ENCODE results near the gene SLC38A5.
"Not testable (repeated sequence)": the region's sequence is repeated elsewhere in the genome, so short reads cannot be mapped to it uniquely, and the experiment has no call there.

Gene SLC38A5

GRCh38 chrX:48461830-48462229 is 8.2 kb downstream of the SLC38A5 start:
- H3K27me3 ChIP-seq: peaks cover 38% of the 10 kb centered on the region
- 0 out of 2 replicates have a peak, but pooled peaks cover 11% of the 10 kb centered on the region for H4K20me1 ChIP-seq
- no peak overlapping the region for H3K4me3 ChIP-seq
- peak overlapping the region; percentile 25; the same call in 1 of the 2 replicates for H3K4me2 ChIP-seq
- H3K4me1 ChIP-seq: peaks cover 25% of the 10 kb centered on the region
- no peak overlapping the region for H3K9ac ChIP-seq
- H3K9me3 ChIP-seq: no peaks in the 10 kb centered on the region
- no peak overlapping the region for H3K27ac ChIP-seq
- TF ChIP-seq Cebpa-rat (IDR thresholded peaks at IDR 0.05): peak; percentile 54; the same call in 1 of the 2 replicates
- H3K36me3 ChIP-seq: peaks cover 68% of the 10 kb centered on the region

DNA sequence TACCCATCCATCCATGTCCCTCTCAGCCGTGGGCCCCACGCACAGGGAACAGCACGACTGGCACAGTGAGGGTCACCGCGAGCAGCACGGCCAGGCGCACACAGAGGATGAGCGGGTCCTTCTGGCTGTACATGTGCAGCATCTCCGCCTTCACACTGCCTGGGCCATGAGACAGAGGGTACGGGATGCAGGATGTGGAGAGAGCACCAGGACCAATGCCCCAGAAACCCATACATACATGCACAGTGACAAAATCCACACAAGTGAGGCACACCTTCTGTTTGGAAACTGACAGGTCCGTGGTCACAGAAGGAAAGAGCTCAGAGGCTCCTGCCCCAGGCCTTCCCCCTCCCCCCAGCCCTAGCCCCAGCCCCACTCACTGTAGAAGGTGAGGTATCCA is 9.5 kb downstream of the SLC38A5 start:
- Histone ChIP-seq H3K27ac (no peak overlapping the region), H3K9ac (no peak overlapping the region), H3K27me3 (peaks cover 49% of the 10 kb centered on the region), H3K9me3 (no peaks in the 10 kb centered on the region), H3K36me3 (peaks cover 68% of the 10 kb centered on the region), H4K20me1 (0 out of 2 replicates have a peak, but pooled peaks cover 11% of the 10 kb centered on the region), H3K4me2 (no peak overlapping the region), H3K4me3 (no peak overlapping the region), H3K4me1 (peaks cover 15% of the 10 kb centered on the region)
- TF ChIP-seq Cebpa-rat (IDR thresholded peaks at IDR 0.05): no peak

- no peak overlapping the region for H3K4me3 ChIP-seq
- H3K27me3 ChIP-seq: peaks cover 53% of the 10 kb centered on the region
- H3K36me3 ChIP-seq: peaks cover 62% of the 10 kb centered on the region
- peaks cover 11% of the 10 kb centered on the region; the same call in 1 of the 2 replicates for H3K4me1 ChIP-seq
- no peak overlapping the region for H3K4me2 ChIP-seq
- no peak overlapping the region for H3K9ac ChIP-seq
- 0 out of 2 replicates have a peak, but pooled peaks cover 11% of the 10 kb centered on the region for H4K20me1 ChIP-seq
- no peak for TF ChIP-seq Cebpa-rat (IDR thresholded peaks at IDR 0.05)
- H3K27ac ChIP-seq: no peak overlapping the region
- H3K9me3 ChIP-seq: no peaks in the 10 kb centered on the region
Observed at GRCh38 chrX:48460031-48460430, 10.0 kb downstream of the SLC38A5 start.

GRCh38 chrX:48459483-48459882 is 10.6 kb downstream of the SLC38A5 start:
- Histone ChIP-seq H3K4me3 (no peak overlapping the region), H3K27me3 (peaks cover 59% of the 10 kb centered on the region)

GRCh38 chrX:48458711-48459110 is 11.3 kb downstream of the SLC38A5 start:
- Histone ChIP-seq H3K4me3 (no peak overlapping the region), H3K4me2 (no peak overlapping the region), H3K27ac (no peak overlapping the region), H3K36me3 (peaks cover 60% of the 10 kb centered on the region), H4K20me1 (0 out of 2 replicates have a peak, but pooled peaks cover 11% of the 10 kb centered on the region), H3K9ac (no peak overlapping the region), H3K9me3 (no peaks in the 10 kb centered on the region), H3K27me3 (peaks cover 65% of the 10 kb centered on the region), H3K4me1 (peaks cover 11% of the 10 kb centered on the region; the same call in 1 of the 2 replicates)
- no peak for TF ChIP-seq Cebpa-rat (IDR thresholded peaks at IDR 0.05)

More at GRCh38 chrX:48459483-48459882, 10.6 kb downstream of the SLC38A5 start:
- Histone ChIP-seq H3K9ac (no peak overlapping the region), H3K4me2 (no peak overlapping the region), H4K20me1 (0 out of 2 replicates have a peak, but pooled peaks cover 11% of the 10 kb centered on the region), H3K36me3 (peaks cover 60% of the 10 kb centered on the region), H3K9me3 (no peaks in the 10 kb centered on the region), H3K4me1 (peaks cover 11% of the 10 kb centered on the region; the same call in 1 of the 2 replicates), H3K27ac (no peak overlapping the region)
- TF ChIP-seq Cebpa-rat (IDR thresholded peaks at IDR 0.05): no peak

DNA sequence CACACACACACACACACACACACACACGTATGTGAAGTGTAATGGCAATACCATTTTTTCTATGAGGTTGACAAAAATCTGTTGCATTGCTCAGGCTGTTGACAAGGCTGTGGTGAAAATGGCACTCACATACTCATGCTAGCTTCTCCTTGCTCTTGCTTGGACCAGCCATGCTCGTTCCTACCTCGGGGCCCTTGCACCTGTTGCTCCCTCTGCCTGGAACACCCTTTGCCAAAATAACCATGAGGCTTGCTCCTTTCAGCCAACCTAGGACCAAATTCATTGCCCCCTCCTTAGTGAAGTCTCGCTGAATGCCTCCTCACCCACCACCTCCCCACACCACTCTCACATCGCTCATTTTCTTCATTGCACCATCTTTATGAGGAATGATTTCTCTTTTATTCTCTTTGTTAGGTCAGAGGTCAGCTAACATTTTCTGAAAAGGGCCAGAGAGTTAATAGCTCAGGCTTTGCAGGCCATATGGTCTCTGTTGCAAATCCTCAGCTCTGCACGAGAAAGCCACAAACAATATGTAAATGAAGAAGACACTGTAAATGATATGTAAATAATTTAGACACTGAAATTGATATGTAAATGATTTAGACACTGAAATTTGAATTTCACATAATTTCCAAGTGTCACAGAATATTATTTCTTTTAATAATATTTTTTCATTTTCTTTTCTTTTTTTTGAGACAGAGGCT is 13.3 kb downstream of the SLC38A5 start:
- Histone ChIP-seq H3K4me2 (no peak overlapping the region), H3K27me3 (peaks cover 62% of the 10 kb centered on the region), H3K4me1 (peaks cover under 1% of the 10 kb centered on the region; the same call in 1 of the 2 replicates), H3K9me3 (no peaks in the 10 kb centered on the region), H3K36me3 (peaks cover 44% of the 10 kb centered on the region), H3K4me3 (no peak overlapping the region), H3K9ac (no peak overlapping the region), H4K20me1 (0 out of 2 replicates have a peak, but pooled peaks cover 4% of the 10 kb centered on the region), H3K27ac (no peak overlapping the region)
- no peak for TF ChIP-seq Cebpa-rat (IDR thresholded peaks at IDR 0.05)

GRCh38 chrX:48451708-48452107 is 18.4 kb downstream of the SLC38A5 start:
- H3K9ac ChIP-seq: no peak overlapping the region
- H3K4me1 ChIP-seq: no peaks in the 10 kb centered on the region
- peaks cover 58% of the 10 kb centered on the region for H3K27me3 ChIP-seq
- H3K27ac ChIP-seq: no peak overlapping the region
- no peaks in the 10 kb centered on the region for H3K9me3 ChIP-seq
- H3K4me3 ChIP-seq: no peak overlapping the region
- no peak overlapping the region for H3K4me2 ChIP-seq
- H4K20me1 ChIP-seq: no peaks in the 10 kb centered on the region
- TF ChIP-seq Cebpa-rat (IDR thresholded peaks at IDR 0.05): no peak
- no peaks in the 10 kb centered on the region for H3K36me3 ChIP-seq

- Histone ChIP-seq H3K27me3 (peaks cover 54% of the 10 kb centered on the region), H4K20me1 (no peaks in the 10 kb centered on the region), H3K4me2 (no peak overlapping the region), H3K9ac (no peak overlapping the region), H3K4me3 (no peak overlapping the region), H3K27ac (no peak overlapping the region), H3K9me3 (no peaks in the 10 kb centered on the region), H3K4me1 (no peaks in the 10 kb centered on the region), H3K36me3 (no peaks in the 10 kb centered on the region)
- TF ChIP-seq Cebpa-rat (IDR thresholded peaks at IDR 0.05): no peak
Observed at GRCh38 chrX:48450076-48450475, 20.0 kb downstream of the SLC38A5 start.

DNA sequence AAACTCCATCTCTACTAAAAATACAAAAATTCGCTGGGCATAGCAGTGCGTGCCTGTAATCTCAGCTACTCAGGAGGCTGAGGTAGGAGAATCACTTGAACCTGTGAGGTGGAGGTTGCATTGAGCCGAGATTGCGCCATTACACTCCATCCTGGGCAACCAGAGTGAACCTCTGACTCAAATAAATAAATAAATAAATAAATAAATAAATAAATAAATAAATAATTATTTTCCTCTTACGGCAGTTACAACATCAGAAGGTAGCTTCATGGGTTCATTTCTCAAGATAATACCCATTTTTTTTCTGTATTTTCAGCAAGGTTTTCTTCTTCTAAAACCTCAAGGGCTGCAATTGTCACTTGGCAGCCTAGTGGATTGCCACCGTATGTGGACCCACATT is 22.9 kb downstream of the SLC38A5 start:
- H3K27me3 ChIP-seq: peaks cover 56% of the 10 kb centered on the region
- not testable (repeated sequence) for H3K4me2 ChIP-seq, H3K4me3 ChIP-seq, H3K36me3 ChIP-seq, H3K27ac ChIP-seq, H4K20me1 ChIP-seq, H3K9ac ChIP-seq, H3K4me1 ChIP-seq, H3K9me3 ChIP-seq

GRCh38 chrX:48433713-48434112 is 36.3 kb downstream of the SLC38A5 start:
- not testable (repeated sequence) for H3K36me3 ChIP-seq, H3K4me1 ChIP-seq, H3K4me2 ChIP-seq, H3K9ac ChIP-seq, H3K27ac ChIP-seq, H4K20me1 ChIP-seq, H3K4me3 ChIP-seq
- H3K9me3 ChIP-seq: peaks cover 25% of the 10 kb centered on the region
- peaks cover 14% of the 10 kb centered on the region; the same call in 1 of the 2 replicates for H3K27me3 ChIP-seq

DNA sequence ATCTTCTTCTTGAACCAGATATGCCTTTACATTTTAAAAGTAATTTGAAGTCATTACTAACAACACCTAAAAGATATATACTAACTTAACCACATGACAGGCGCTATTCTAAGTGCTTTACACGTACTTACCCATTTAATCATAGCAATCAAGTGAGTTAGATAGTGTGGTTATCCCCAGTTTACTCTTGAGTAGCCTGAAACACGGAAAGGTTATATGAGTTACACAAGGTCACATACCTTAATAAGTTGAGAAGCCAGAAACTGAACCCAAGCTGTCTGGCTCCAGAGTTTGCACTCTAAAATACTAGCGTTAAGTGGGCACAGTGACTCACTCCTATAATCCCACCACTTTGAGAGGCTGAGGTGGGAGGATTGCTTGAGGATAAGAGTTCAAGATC is 39.9 kb downstream of the SLC38A5 start:
- not testable (repeated sequence) for H3K36me3 ChIP-seq, H3K9ac ChIP-seq, H3K4me1 ChIP-seq

DNA sequence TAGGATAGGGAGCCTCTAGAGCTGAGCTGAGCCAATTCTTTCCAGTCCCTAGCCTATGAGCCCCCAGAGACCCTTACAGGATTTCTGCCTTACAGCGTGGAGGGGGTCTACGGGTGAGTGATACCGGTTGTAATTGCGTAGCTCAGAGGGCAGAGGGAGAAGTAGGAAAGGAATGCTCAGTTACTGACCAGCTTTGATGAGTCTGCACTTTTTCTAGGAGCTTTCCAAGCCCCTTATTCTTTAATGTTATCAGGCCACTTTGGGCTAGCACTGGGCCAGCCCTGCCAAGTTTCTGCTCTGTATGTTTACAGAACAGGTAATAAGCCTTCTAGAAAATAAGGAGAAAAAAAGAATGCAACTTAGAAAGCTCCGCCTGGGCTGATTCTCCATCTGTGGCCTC is 40.5 kb downstream of the SLC38A5 start:
- peaks cover 18% of the 10 kb centered on the region; the same call in 1 of the 2 replicates for H3K27me3 ChIP-seq
- not testable (repeated sequence) for H3K36me3 ChIP-seq

More for the DNA sequence above, 39.9 kb downstream of the SLC38A5 start:
- H3K27ac ChIP-seq, H3K4me2 ChIP-seq, H3K4me3 ChIP-seq, H4K20me1 ChIP-seq: not testable (repeated sequence)
- Histone ChIP-seq H3K9me3 (peaks cover 23% of the 10 kb centered on the region), H3K27me3 (peaks cover 18% of the 10 kb centered on the region; the same call in 1 of the 2 replicates)

DNA sequence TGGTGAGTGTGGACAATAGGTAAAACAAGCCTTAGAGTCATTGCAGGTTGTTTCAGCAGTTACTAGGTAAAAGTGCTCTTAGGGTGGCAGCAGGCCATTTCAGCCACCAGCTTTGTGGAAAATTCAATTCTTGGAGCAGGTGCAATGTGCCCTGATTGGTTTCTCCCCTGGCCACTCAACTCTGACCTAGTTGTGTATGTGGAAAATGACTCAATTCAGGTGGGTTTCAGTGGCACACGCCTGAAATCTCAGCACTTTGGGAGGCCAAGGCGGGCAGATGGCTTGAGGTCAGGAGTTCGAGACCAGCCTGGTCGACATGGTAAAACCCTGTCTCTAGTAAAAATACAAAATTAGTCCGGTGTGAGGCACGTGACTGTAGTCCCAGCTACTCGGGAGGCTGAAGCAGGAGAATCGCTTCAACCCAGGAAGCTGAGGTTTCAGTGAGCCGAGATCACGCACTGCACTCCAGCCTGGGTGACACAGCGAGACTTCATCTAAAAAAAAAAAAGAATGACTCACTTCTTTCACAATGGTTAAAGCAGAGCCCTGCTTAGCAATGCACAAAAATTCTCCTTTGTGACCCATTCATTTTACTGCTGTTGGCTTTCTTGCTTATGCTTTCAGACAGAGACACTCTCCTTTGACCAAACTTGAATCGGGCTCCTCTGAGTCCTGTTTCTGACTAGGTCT is 42.9 kb downstream of the SLC38A5 start:
- not testable (repeated sequence) for H3K4me1 ChIP-seq, H3K4me3 ChIP-seq, H3K36me3 ChIP-seq, H3K4me2 ChIP-seq, H3K27ac ChIP-seq, H4K20me1 ChIP-seq, H3K9me3 ChIP-seq, H3K9ac ChIP-seq
- peaks cover 18% of the 10 kb centered on the region; the same call in 1 of the 2 replicates for H3K27me3 ChIP-seq

More for the DNA sequence above, 40.5 kb downstream of the SLC38A5 start:
- peaks cover 22% of the 10 kb centered on the region for H3K9me3 ChIP-seq
- not testable (repeated sequence) for H3K4me1 ChIP-seq, H3K27ac ChIP-seq, H3K4me3 ChIP-seq, H3K9ac ChIP-seq, H3K4me2 ChIP-seq, H4K20me1 ChIP-seq

DNA sequence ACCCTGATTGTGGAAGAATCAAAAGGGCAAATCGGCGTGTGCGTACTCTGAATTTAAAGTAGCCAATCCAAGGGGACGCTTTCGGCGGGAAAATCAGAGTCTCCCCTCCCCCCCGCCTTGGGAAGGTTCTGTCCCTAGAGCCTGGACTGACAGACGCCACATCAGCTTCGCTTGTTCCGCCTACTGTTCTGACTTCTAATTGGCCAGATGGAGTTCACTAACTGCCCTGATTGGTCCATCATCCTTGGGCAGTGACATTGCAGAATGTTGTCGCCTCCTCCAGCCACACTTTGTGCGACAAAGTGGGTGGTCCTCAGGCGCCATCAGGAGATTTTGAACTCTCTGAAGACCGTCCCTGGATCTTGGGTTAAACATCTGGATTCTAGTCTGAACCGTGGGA is 58.2 kb downstream of the SLC38A5 start, which contains the start of gene SSX4B:
SSX4B (minus strand) TSS at position 101 of the 400 bp plus-strand sequence. CDS start 588 bp downstream, outside the sequence.
- H3K4me3 ChIP-seq, H3K9ac ChIP-seq, H3K27me3 ChIP-seq, H3K36me3 ChIP-seq, H4K20me1 ChIP-seq, H3K4me1 ChIP-seq, H3K9me3 ChIP-seq, H3K27ac ChIP-seq, H3K4me2 ChIP-seq: not testable (repeated sequence)
